ENCODE data around the gene PALMD. TPM values are rescaled to one million over a fixed set of nuclear protein-coding genes. Genes with fewer than 3 reads are reported as not detected.

PALMD gene
- total RNA-seq, 2 experiments from 2014 or later, result not detected

GRCh38 chr1:99674115-99675064, 28.5 kb downstream of the PALMD start:
- no peak overlapping the region for H3K4me3 Mint-ChIP-seq
- ATAC-seq (ENCODE audit: low read depth) (no peak), DNase-seq (no peak)
- H3K9me3 Mint-ChIP-seq, result no peaks in the 10 kb centered on the region
- POLR2A ChIA-PET, result no interaction called here
- peaks cover 22% of the 10 kb centered on the region for H3K27me3 Mint-ChIP-seq
- H3K27ac Mint-ChIP-seq, result no peak overlapping the region
- no peaks in the 10 kb centered on the region for H3K4me1 Mint-ChIP-seq
- no peaks in the 10 kb centered on the region for H3K36me3 Mint-ChIP-seq

- H3K36me3 Mint-ChIP-seq, result no peaks in the 10 kb centered on the region
- peaks cover 22% of the 10 kb centered on the region for H3K27me3 Mint-ChIP-seq
- ATAC-seq (ENCODE audit: low read depth) (no peak), DNase-seq (no peak)
- H3K9me3 Mint-ChIP-seq, result no peaks in the 10 kb centered on the region
- H3K27ac Mint-ChIP-seq, result no peak overlapping the region
- H3K4me1 Mint-ChIP-seq, result no peaks in the 10 kb centered on the region
- H3K4me3 Mint-ChIP-seq, result no peak overlapping the region
- POLR2A ChIA-PET, result no interaction called here
These were observed 29.4 kb downstream of the PALMD start for GRCh38 chr1:99675292-99675691.

- no peak overlapping the region for H3K27ac Mint-ChIP-seq
- H3K36me3 Mint-ChIP-seq, result no peaks in the 10 kb centered on the region
- POLR2A ChIA-PET, result no interaction called here
- ATAC-seq (ENCODE audit: low read depth) (no peak), DNase-seq (no peak)
- no peak overlapping the region for H3K4me3 Mint-ChIP-seq
- no peaks in the 10 kb centered on the region for H3K9me3 Mint-ChIP-seq
- H3K4me1 Mint-ChIP-seq, result no peaks in the 10 kb centered on the region
- H3K27me3 Mint-ChIP-seq, result peaks cover 22% of the 10 kb centered on the region
These were observed 30.1 kb downstream of the PALMD start for GRCh38 chr1:99675994-99676393.

- no peaks in the 10 kb centered on the region for H3K36me3 Mint-ChIP-seq
- H3K27ac Mint-ChIP-seq, result no peak overlapping the region
- H3K4me1 Mint-ChIP-seq, result no peaks in the 10 kb centered on the region
- ATAC-seq (ENCODE audit: low read depth) (no peak), DNase-seq (no peak)
- H3K4me3 Mint-ChIP-seq, result no peak overlapping the region
- no peaks in the 10 kb centered on the region for H3K9me3 Mint-ChIP-seq
- POLR2A ChIA-PET, result no interaction called here
- H3K27me3 Mint-ChIP-seq, result peaks cover 17% of the 10 kb centered on the region
These were observed 31.0 kb downstream of the PALMD start for GRCh38 chr1:99676876-99677275.

GRCh38 chr1:99677416-99677815, 31.5 kb downstream of the PALMD start:
- H3K4me3 Mint-ChIP-seq, result no peak overlapping the region
- H3K4me1 Mint-ChIP-seq, result no peaks in the 10 kb centered on the region
- no peaks in the 10 kb centered on the region for H3K36me3 Mint-ChIP-seq
- H3K27ac Mint-ChIP-seq, result no peak overlapping the region
- DNase-seq (no peak), ATAC-seq (ENCODE audit: low read depth) (no peak)
- H3K9me3 Mint-ChIP-seq, result no peaks in the 10 kb centered on the region
- POLR2A ChIA-PET, result no interaction called here
- H3K27me3 Mint-ChIP-seq, result peaks cover 15% of the 10 kb centered on the region

GRCh38 chr1:99680270-99680669, 34.4 kb downstream of the PALMD start:
- H3K4me1 Mint-ChIP-seq, result no peaks in the 10 kb centered on the region
- peaks cover 11% of the 10 kb centered on the region for H3K27me3 Mint-ChIP-seq
- POLR2A ChIA-PET, result no interaction called here
- no peak overlapping the region for H3K27ac Mint-ChIP-seq
- H3K9me3 Mint-ChIP-seq, result no peaks in the 10 kb centered on the region
- no peak for ATAC-seq (ENCODE audit: low read depth)
- no peak for DNase-seq
- no peak overlapping the region for H3K4me3 Mint-ChIP-seq
- H3K36me3 Mint-ChIP-seq, result no peaks in the 10 kb centered on the region

- no peak overlapping the region for H3K27ac Mint-ChIP-seq
- no peaks in the 10 kb centered on the region for H3K9me3 Mint-ChIP-seq
- DNase-seq, result no peak
These were observed 35.7 kb downstream of the PALMD start for GRCh38 chr1:99681583-99681982.

GRCh38 chr1:99682291-99682751, 36.4 kb downstream of the PALMD start:
- Mint-ChIP-seq H3K27ac (no peak overlapping the region), H3K9me3 (no peaks in the 10 kb centered on the region), H3K36me3 (no peaks in the 10 kb centered on the region), H3K4me1 (no peaks in the 10 kb centered on the region), H3K27me3 (peaks cover 10% of the 10 kb centered on the region), H3K4me3 (no peak overlapping the region)
- no peak for DNase-seq
- ATAC-seq (ENCODE audit: low read depth), result no peak
- POLR2A ChIA-PET, result no interaction called here

More at GRCh38 chr1:99681583-99681982, 35.7 kb downstream of the PALMD start:
- POLR2A ChIA-PET, result no interaction called here
- Mint-ChIP-seq H3K4me3 (no peak overlapping the region), H3K36me3 (no peaks in the 10 kb centered on the region), H3K4me1 (no peaks in the 10 kb centered on the region), H3K27me3 (peaks cover 9% of the 10 kb centered on the region)
- ATAC-seq (ENCODE audit: low read depth), result no peak

- ATAC-seq (ENCODE audit: low read depth) (peak; percentile 67), DNase-seq (peak; percentile 30)
- Mint-ChIP-seq H3K27ac (no peak overlapping the region), H3K9me3 (no peaks in the 10 kb centered on the region), H3K4me1 (no peaks in the 10 kb centered on the region), H3K36me3 (no peaks in the 10 kb centered on the region), H3K4me3 (no peak overlapping the region), H3K27me3 (peaks cover 17% of the 10 kb centered on the region)
- POLR2A ChIA-PET, result no interaction called here
These were observed 39.7 kb downstream of the PALMD start for GRCh38 chr1:99685516-99686180.

- DNase-seq, result no peak
- no peak for ATAC-seq (ENCODE audit: low read depth)
- POLR2A ChIA-PET, result no interaction called here
- Mint-ChIP-seq H3K9me3 (no peaks in the 10 kb centered on the region), H3K36me3 (no peaks in the 10 kb centered on the region), H3K27ac (no peak overlapping the region), H3K27me3 (peaks cover 26% of the 10 kb centered on the region), H3K4me3 (no peak overlapping the region), H3K4me1 (no peaks in the 10 kb centered on the region)
These were observed 45.3 kb downstream of the PALMD start for GRCh38 chr1:99691175-99691574.

GRCh38 chr1:99696616-99697015, 50.7 kb downstream of the PALMD start:
- Mint-ChIP-seq H3K9me3 (no peaks in the 10 kb centered on the region), H3K4me1 (no peaks in the 10 kb centered on the region), H3K4me3 (no peak overlapping the region), H3K27me3 (peaks cover 30% of the 10 kb centered on the region), H3K27ac (no peak overlapping the region), H3K36me3 (no peaks in the 10 kb centered on the region)
- POLR2A ChIA-PET, result interaction anchor here (0.6 kb wide), 1 partner anchor 368 kb away, joined by 3 read pairs; no protein-coding TSS in a partner anchor
- DNase-seq (no peak), ATAC-seq (ENCODE audit: low read depth) (no peak)

- Mint-ChIP-seq H3K36me3 (no peaks in the 10 kb centered on the region), H3K27me3 (peaks cover 29% of the 10 kb centered on the region), H3K9me3 (no peaks in the 10 kb centered on the region), H3K4me1 (no peaks in the 10 kb centered on the region), H3K4me3 (no peak overlapping the region), H3K27ac (no peak overlapping the region)
- ATAC-seq (ENCODE audit: low read depth) (no peak), DNase-seq (no peak)
- POLR2A ChIA-PET, result no interaction called here
These were observed 51.7 kb downstream of the PALMD start for GRCh38 chr1:99697580-99697979.

- Mint-ChIP-seq H3K36me3 (no peaks in the 10 kb centered on the region), H3K4me1 (peaks cover 2% of the 10 kb centered on the region), H3K27me3 (peaks cover 24% of the 10 kb centered on the region), H3K27ac (no peak overlapping the region), H3K4me3 (no peak overlapping the region), H3K9me3 (no peaks in the 10 kb centered on the region)
- DNase-seq, result no peak
- no peak for ATAC-seq (ENCODE audit: low read depth)
- POLR2A ChIA-PET, result no interaction called here
These were observed 54.1 kb downstream of the PALMD start for GRCh38 chr1:99700020-99700419.

GRCh38 chr1:99702221-99702620, 56.3 kb downstream of the PALMD start:
- no peak overlapping the region for H3K27ac Mint-ChIP-seq
- no peak for DNase-seq
- no peaks in the 10 kb centered on the region for H3K36me3 Mint-ChIP-seq
- POLR2A ChIA-PET, result no interaction called here
- peaks cover 2% of the 10 kb centered on the region for H3K4me1 Mint-ChIP-seq
- H3K27me3 Mint-ChIP-seq, result peaks cover 20% of the 10 kb centered on the region
- H3K9me3 Mint-ChIP-seq, result no peaks in the 10 kb centered on the region
- no peak overlapping the region for H3K4me3 Mint-ChIP-seq
- no peak for ATAC-seq (ENCODE audit: low read depth)
